B cell (primary cell): Measurements from ENCODE around the gene CLEC2A. TPM values are rescaled to one million over a fixed set of nuclear protein-coding genes. Genes with fewer than 3 reads are reported as not detected.

ENCODE experiments used
- ATAC-seq: fragments of 200-7000 bp; cut with Tn5 transposase; one replicate; pipeline ENCODE4 v1.10.0; 2021; ENCODE audit warnings: low read depth, mild to moderate bottlenecking, moderate number of reproducible peaks, moderate library complexity
- CTCF ChIA-PET: fragments of 350-600 bp; sonication (Branson Sonifier 250); formaldehyde crosslinking; loops from one replicate; lab custom pipeline; 2021; ENCODE audit warnings: antibody characterized with exemption, inconsistent platforms; lab: Charles Lee
- POLR2A ChIA-PET: fragments of 350-600 bp; sonication (Branson Sonifier 250); formaldehyde crosslinking; loops from one replicate; lab custom pipeline; 2021; ENCODE audit warnings: antibody characterized with exemption; lab: Charles Lee
- DNase-seq: peaks from one replicate; pipeline ENCODE4 v3.0.0; 2013
- H2AFZ ChIP-seq: 2 replicates; pipeline ENCODE4 v1.6.1; 2012; ENCODE audit warnings: mild to moderate bottlenecking, low read depth, low read length; ENCODE audit not compliant: insufficient read depth, poor library complexity, severe bottlenecking
- H3K27ac ChIP-seq, 2 donors: 1 replicate in 1 of 2; 2 replicates in 1 of 2; pipeline ENCODE4 v1.5.1; 2012 to 2013; ENCODE audit warnings: low read length in 2 of 2, mild to moderate bottlenecking in 2 of 2, moderate library complexity in 1 of 2
- H3K27me3 ChIP-seq, 4 experiments: fragments of 200-600 bp in 1 of 4; sonication (generic) in 1 of 4; replicated peaks in 1 of 4; 1 replicate in 2 of 4; 2 replicates in 2 of 4; pipeline versions ENCODE4 v1.6.1 to v1.7.0; 2013 to 2016; ENCODE audit warnings: low read length in 3 of 4, mild to moderate bottlenecking in 2 of 4, mixed read lengths in 1 of 4, moderate library complexity in 1 of 4; ENCODE audit not compliant: insufficient read depth in 4 of 4, control insufficient read depth in 3 of 4; ENCODE audit errors: control extremely low read depth in 1 of 4
- H3K36me3 ChIP-seq, 2 experiments: replicated peaks in 1 of 2; 1 replicate in 1 of 2; 2 replicates in 1 of 2; pipeline versions ENCODE4 v1.6.1 to v1.7.1; 2013; ENCODE audit warnings: low read length in 1 of 2; ENCODE audit not compliant: insufficient read depth in 2 of 2, control insufficient read depth in 1 of 2; ENCODE audit errors: control extremely low read depth in 1 of 2, extremely low read depth in 1 of 2
- H3K4me1 ChIP-seq, 2 donors: fragments of 200-600 bp in 1 of 2; sonication (generic) in 1 of 2; 1 replicate in 1 of 2; 2 replicates in 1 of 2; pipeline versions ENCODE4 v1.5.1 to v1.6.1; 2013 to 2017; ENCODE audit warnings: low read length in 2 of 2; ENCODE audit not compliant: control insufficient read depth in 2 of 2, insufficient read depth in 2 of 2
- H3K4me2 ChIP-seq: replicated peaks from 2 replicates; pipeline ENCODE3; 2012; ENCODE audit warnings: mild to moderate bottlenecking, low read depth, low read length; ENCODE audit not compliant: poor library complexity, severe bottlenecking
- H3K4me3 ChIP-seq, 5 experiments: fragments of 200-600 bp in 1 of 5; sonication (generic) in 1 of 5; 1 replicate in 3 of 5; 2 replicates in 2 of 5; pipeline versions ENCODE4 v1.5.1 to v1.7.0; 2011 to 2016; ENCODE audit warnings: low read length in 4 of 5, mild to moderate bottlenecking in 4 of 5, low read depth in 2 of 5, control low read depth in 1 of 5, moderate library complexity in 1 of 5; ENCODE audit not compliant: insufficient read depth in 1 of 5; ENCODE audit errors: control extremely low read depth in 1 of 5, extremely low read depth in 1 of 5
- H3K79me2 ChIP-seq: fragments of 200-600 bp; sonication (generic); one replicate; pipeline ENCODE4 v1.6.0; 2016; ENCODE audit warnings: low read length; ENCODE audit not compliant: control insufficient read depth, insufficient read depth
- H3K9ac ChIP-seq: fragments of 200-600 bp; sonication (generic); 2 replicates; pipeline ENCODE4 v1.6.1; 2017; ENCODE audit warnings: mild to moderate bottlenecking, low read length, moderate library complexity
- H3K9me3 ChIP-seq, 3 donors: one replicate each; pipeline versions ENCODE4 v1.6.1 to v1.7.1; 2013; ENCODE audit warnings: low read length in 2 of 3; ENCODE audit not compliant: control insufficient read depth in 2 of 3, insufficient read depth in 1 of 3; ENCODE audit errors: control extremely low read depth in 1 of 3
- H4K20me1 ChIP-seq: 2 replicates; pipeline ENCODE4 v1.6.0; 2012; ENCODE audit warnings: mild to moderate bottlenecking, low read length; ENCODE audit not compliant: insufficient read depth, control insufficient read depth, poor library complexity, severe bottlenecking
- H3K27ac Mint-ChIP-seq: one replicate; pipeline ENCODE4 v1.8.0; 2021; ENCODE audit warnings: mixed read lengths
- H3K27me3 Mint-ChIP-seq: one replicate; pipeline ENCODE4 v1.8.0; 2021; ENCODE audit warnings: mixed read lengths
- H3K4me1 Mint-ChIP-seq: one replicate; pipeline ENCODE4 v1.8.0; 2021; ENCODE audit warnings: mixed read lengths
- H3K4me3 Mint-ChIP-seq: one replicate; pipeline ENCODE4 v1.8.0; 2021; ENCODE audit warnings: mixed read lengths
- H3K9me3 Mint-ChIP-seq: one replicate; pipeline ENCODE4 v1.8.0; 2022; ENCODE audit warnings: mixed read lengths; ENCODE audit not compliant: insufficient read depth
- EZH2 ChIP-seq: IDR thresholded peaks from 2 replicates; pipeline ENCODE4 v1.6.1; 2012; ENCODE audit warnings: borderline replicate concordance, low read depth, mild to moderate bottlenecking, moderate library complexity, low read length; ENCODE audit not compliant: insufficient read depth, poor library complexity, severe bottlenecking
- WGBS: methylation state at CpG from one replicate; pipeline ENCODE4 v1.1.5; 2013; ENCODE audit warnings: missing lambda C conversion rate; ENCODE audit not compliant: insufficient coverage; 5-methylcytosine and 5-hydroxymethylcytosine counted together
- intact Hi-C: fragments of 100-400 bp; cut with micrococcal nuclease; formaldehyde crosslinking; loops from one replicate; pipeline ENCODE4 v1.10.0; 2022
- polyA plus RNA-seq: library from polyadenylated mRNA; depleted of rRNA; stranded (reverse); fragments of >200 nt; gene quantifications from 2 replicates; pipeline ENCODE4 v1.2.3, GENCODE V29; 2012
- total RNA-seq, 2 donors: library from RNA; stranded (reverse); fragments of 120-200 nt in 1 of 2; gene quantifications; 1 replicate in 1 of 2; 2 replicates in 1 of 2; pipeline versions ENCODE4 v1.2.3 to v1.2.4, GENCODE V29; 2013 to 2022
- TF ChIP-seq, protein P1 (sequence below): fragments of 200-600 bp; IDR thresholded peaks from one replicate; pipeline ENCODE4 v1.8.0; 2022; ENCODE audit warnings: antibody characterized with exemption, mild to moderate bottlenecking

CLEC2A gene
- total and polyA plus RNA-seq, 2 donors (not counting 1 experiment from before 2014, with no cell fraction given) = not detected

DNA sequence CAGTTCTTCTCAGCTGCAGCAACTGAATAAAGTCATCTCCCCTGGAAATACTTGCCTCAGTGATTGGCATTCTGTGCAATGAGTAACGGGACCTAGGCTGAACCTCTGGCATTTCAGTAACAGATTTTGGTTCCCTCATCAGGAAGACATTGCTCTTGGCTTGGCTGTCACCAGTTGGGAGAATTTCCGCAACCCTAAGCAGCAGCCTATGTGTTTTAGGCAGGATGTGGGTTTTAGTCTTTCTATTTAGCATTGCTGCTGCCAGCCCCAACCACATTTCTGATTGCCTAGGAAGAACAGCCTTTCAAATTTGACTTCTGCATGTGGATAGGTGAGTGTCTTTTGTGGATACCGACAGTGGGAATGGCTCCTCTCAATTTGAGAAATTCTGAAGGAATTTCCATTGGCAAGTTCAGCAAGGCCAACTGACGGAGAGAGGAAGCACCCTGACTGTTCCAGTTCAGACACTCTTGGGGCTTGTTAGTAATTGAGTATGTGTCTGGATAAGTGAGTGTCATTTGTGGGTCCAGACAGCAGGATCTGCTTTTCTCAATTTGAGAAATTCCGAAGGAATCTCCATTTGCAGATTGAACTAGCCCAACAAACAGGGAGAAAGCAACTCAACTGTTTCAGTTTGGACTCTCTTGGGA, 19.0 kb upstream of the CLEC2A start:
- H4K20me1 ChIP-seq = no peaks in the 10 kb centered on the region
- Mint-ChIP-seq H3K9me3 (no peaks in the 10 kb centered on the region), H3K4me1 (peaks cover 40% of the 10 kb centered on the region), H3K27ac (no peak overlapping the region), H3K27me3 (peaks cover 3% of the 10 kb centered on the region), H3K4me3 (peak overlapping the region; percentile 32)
- TF ChIP-seq, protein P1, sequence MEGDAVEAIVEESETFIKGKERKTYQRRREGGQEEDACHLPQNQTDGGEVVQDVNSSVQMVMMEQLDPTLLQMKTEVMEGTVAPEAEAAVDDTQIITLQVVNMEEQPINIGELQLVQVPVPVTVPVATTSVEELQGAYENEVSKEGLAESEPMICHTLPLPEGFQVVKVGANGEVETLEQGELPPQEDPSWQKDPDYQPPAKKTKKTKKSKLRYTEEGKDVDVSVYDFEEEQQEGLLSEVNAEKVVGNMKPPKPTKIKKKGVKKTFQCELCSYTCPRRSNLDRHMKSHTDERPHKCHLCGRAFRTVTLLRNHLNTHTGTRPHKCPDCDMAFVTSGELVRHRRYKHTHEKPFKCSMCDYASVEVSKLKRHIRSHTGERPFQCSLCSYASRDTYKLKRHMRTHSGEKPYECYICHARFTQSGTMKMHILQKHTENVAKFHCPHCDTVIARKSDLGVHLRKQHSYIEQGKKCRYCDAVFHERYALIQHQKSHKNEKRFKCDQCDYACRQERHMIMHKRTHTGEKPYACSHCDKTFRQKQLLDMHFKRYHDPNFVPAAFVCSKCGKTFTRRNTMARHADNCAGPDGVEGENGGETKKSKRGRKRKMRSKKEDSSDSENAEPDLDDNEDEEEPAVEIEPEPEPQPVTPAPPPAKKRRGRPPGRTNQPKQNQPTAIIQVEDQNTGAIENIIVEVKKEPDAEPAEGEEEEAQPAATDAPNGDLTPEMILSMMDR = no peak
- TF ChIP-seq EZH2 = no peak
- H3K4me2 ChIP-seq = peak overlapping the region; percentile 30
- DNase-seq = peak; percentile 31
- H3K4me1 ChIP-seq = peaks cover 32 to 40% of the 10 kb centered on the region in 2 donors
- H3K27me3 ChIP-seq = peaks cover 0 to 3% (median 0%) of the 10 kb centered on the region in 4 experiments
- H3K4me3 ChIP-seq = no peak overlapping the region
- POLR2A ChIA-PET = no interaction called here
- intact Hi-C loops = no loop called here
- peaks cover 0 to 4% (median 0%) of the 10 kb centered on the region in 3 donors for H3K9me3 ChIP-seq
- H3K36me3 ChIP-seq = no peaks in the 10 kb centered on the region
- ATAC-seq = peak; percentile 26
- no peak overlapping the region for H2AFZ ChIP-seq
- CTCF ChIA-PET = no interaction called here
- no peaks in the 10 kb centered on the region for H3K79me2 ChIP-seq
- no peak overlapping the region for H3K27ac ChIP-seq
- 33% methylated on average over 5 of the region's 5 CpGs for whole genome bisulfite sequencing
- H3K9ac ChIP-seq = no peak overlapping the region

DNA sequence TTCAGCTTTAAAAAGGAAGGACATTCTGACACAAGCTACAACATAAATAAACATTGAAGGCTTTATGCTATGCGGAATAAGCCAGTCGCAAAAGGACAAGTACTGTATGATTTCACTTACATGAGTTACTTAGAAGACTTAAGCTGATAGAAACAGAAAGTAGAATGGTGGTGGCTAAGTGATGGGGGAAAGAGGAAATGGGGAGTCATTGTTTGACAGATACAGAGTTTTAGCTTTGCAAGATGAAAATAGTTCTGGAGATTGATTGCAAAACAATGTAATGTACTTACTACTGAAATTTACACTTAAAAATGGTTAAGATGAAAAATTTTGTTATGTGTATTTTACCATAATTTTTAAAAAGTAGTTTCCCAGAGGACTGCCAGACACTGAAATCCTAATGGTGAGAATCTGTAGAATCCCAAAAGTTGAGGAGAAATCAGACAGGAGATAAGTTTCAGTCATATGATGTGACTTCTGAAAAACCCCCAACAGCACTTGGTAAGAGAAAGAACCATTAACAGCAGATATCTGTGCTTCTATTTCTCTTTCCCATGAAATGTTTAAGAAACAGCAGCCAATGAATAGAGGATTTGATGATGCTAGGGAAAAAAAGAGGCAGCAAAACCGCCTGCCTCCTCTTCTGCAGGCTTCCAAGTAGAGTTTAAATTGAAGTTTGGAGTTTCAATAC, 16.6 kb upstream of the CLEC2A start:
- intact Hi-C loops = no loop called here

More for the DNA sequence above, 16.6 kb upstream of the CLEC2A start:
- Mint-ChIP-seq H3K27ac (peak overlapping the region; percentile 44), H3K9me3 (no peaks in the 10 kb centered on the region), H3K4me1 (peaks cover 45% of the 10 kb centered on the region), H3K4me3 (peak overlapping the region; percentile 8), H3K27me3 (peaks cover 4% of the 10 kb centered on the region)
- peak overlapping the region; percentile 33 for H3K9ac ChIP-seq
- H3K4me1 ChIP-seq = peaks cover 40 to 43% of the 10 kb centered on the region in 2 donors
- POLR2A ChIA-PET = interaction anchor here (0.6 kb wide), 1 partner anchor 206 kb away, joined by 5 read pairs; no protein-coding TSS in a partner anchor
- peak; percentile 84 for ATAC-seq
- peaks cover 0 to 4% (median 0%) of the 10 kb centered on the region in 3 donors for H3K9me3 ChIP-seq
- no peaks in the 10 kb centered on the region for H3K27me3 ChIP-seq
- peak overlapping the region; percentile 25 for H2AFZ ChIP-seq
- H3K79me2 ChIP-seq = no peaks in the 10 kb centered on the region
- H3K4me2 ChIP-seq = peak overlapping the region; percentile 58
- peak overlapping the region in 1 of 2 donors; percentile 52 for H3K27ac ChIP-seq
- DNase-seq = peak; percentile 75
- no peaks in the 10 kb centered on the region for H3K36me3 ChIP-seq
- H3K4me3 ChIP-seq = no peak overlapping the region
- H4K20me1 ChIP-seq = no peaks in the 10 kb centered on the region
- TF ChIP-seq, protein P1 = no peak
- no peak for TF ChIP-seq EZH2
- WGBS = 57% methylated on average over 2 of the region's 3 CpGs
- CTCF ChIA-PET = interaction anchor here (0.9 to 1.2 kb wide), 3 partner anchors 9 to 192 kb away, joined by 3 to 7 read pairs (median 3); no protein-coding TSS in a partner anchor
